Central memory CD4-positive, alpha-beta T cell (primary cell): ENCODE data around the gene EGFL6.
"Not testable (repeated sequence)": the region's sequence is repeated elsewhere in the genome, so short reads cannot be mapped to it uniquely, and the experiment has no call there.

ENCODE experiments used
- DNase-seq: peaks from one replicate; pipeline ENCODE4 v3.0.0; 2022

Gene EGFL6

DNA sequence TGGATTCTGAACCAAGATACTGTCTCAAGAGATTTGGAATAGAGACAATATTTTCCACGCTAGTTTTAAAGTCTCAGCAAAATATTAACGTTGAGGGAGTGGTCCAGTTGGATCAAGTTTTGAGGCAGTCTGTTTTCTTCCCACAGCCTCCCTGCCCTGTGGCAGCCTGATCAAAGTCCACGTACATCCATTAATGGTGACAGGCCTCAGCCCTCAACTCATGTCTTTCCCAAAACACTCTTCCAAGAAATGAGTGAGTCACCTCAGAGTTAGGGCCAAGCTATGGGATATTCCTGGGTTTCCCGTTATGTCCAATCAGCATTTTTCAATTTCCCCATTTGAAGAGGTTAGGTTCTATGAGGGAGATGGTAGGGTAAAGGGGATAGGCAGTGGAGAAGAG lies 28.5 kb downstream of the EGFL6 start:
- DNase-seq: no peak

DNA sequence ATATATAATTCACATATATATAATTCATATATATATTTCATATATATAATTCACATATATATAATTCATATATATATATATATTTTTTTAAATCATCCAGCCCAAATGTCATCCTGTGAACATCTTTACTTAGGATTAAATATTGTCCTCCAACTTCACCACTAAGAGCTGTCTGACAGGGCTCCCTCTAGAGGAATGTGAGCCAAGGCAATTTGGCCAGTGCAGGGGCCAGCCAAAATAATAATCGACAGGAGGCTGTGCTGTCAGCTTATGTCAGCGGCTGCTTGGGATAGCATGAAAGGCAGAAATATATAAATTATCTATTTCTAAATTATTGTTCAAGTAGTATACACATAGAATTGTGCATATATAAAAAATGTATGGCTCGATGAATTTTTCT lies 29.5 kb downstream of the EGFL6 start:
- DNase-seq: no peak

DNA sequence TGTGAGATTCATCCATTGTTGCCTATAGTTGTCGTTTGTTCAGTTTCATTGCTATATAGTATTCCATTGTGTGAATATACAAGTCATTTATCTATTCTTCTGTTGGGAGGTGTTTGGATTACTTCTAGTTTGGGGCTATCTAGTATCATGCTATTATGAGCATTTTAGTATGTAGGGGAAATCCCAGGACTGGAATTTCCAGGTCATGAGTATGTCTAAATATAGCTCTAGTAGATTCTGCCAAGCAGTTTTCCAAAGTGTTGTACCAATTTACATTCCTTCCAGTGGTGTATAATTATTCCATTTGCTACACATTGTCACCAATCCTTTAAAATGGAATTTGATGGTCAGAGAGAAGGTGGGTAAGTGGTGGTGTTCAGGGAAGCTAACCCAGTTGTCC lies 30.1 kb downstream of the EGFL6 start:
- DNase-seq: no peak

DNA sequence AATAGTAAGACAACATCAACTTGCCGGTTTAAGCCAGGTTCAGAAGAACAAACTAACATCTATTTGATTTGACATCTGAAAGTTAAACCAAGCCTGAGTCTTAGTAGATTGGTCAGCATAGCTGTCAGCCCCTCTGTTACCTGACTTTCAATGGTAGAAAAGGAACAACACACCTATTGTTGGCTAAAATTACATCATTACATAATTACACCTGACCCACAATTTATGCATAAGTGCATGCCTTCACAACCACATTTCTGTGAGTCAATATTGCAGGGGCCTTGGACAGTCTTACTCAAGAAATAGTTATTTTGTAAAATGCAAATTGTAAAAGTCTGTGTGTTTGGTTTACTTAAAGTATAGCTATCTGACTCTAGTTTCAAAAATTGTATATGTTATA lies 36.2 kb downstream of the EGFL6 start:
- no peak for DNase-seq

DNA sequence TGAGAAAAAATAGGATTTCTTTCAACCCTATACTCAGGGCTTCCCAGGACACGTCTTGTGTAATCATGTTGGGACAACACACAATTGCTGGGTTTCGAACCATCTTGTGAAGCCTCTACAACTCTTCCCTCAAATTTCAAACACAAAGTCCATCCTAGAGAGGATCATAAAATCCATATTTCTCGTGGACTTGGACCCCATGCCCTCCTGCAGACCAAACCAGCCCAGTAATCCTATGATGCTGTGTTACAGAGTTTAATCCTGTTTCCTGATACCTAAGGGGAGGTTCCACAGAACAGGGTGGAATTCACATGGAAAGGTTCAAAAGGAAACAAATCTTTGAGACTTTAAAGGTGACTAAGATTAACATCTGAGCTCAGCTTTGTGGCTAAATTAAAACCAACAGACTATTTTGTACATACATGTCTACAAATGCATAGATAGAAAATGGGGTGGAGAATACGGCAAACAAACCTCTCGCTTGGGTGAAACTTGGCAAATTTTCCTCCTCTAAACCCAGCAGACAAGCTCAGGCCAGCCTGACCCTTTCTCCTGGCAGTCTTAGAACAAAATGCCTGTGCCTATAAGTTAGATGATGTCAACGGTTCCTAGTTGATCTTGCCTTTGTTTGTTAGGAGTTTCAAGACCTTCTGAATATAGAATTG lies 38.1 kb downstream of the EGFL6 start:
- DNase-seq: no peak

DNA sequence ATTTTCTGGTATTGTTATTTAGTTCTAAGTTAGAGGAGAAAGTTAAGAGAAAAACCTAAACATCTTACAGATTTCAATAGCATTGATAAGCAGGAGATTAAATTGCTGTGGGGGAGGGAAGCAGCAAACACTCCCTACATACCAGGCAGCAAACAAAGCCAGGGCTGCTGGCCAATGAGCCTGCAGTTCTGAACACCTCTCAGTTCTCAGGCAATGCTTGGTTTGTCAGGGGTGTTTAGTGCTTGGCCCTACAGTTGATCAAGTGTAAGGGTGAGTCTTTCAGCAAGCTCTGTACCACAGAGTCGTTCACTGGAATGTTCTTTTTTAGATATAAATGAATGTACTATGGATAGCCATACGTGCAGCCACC lies 38.6 kb downstream of the EGFL6 start:
- DNase-seq: no peak

DNA sequence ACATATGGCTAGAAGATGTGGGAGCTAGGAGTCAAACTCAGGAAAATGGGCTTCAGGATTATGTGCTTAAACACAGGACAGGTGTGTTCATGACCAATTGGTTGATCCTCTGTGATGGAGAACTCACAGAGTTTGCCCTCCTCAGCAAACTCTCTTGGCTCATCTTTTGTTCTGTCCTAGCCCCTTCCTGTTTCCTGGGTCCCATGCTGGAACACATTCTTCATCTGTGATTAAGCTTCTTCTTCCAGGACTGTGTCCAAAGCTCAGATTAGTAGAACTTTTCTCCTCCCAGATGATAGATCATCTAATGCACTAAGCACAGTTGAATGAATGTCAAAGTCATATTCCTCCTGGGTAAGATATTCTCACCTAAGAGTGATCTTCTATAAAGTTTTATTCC lies 44.8 kb downstream of the EGFL6 start:
- no peak for DNase-seq

DNA sequence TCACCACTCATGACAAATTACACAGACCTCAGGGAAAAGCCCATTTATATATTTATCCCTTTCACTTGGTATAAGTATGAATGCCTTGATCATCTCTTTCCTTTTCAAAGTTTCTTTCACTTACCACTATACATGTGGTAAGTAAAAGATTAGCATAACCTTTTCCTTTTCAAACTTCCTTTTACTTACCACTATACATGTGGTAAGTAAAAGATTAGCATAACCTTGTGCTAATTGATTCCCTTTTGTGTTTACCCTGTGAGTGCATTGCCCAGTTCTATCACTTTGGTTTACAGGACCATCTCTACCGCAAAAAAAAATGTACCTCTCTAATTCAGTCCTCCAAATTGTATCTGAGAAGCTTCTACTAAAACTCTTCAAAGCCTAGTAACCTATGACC lies 50.8 kb downstream of the EGFL6 start:
- DNase-seq: no peak

DNA sequence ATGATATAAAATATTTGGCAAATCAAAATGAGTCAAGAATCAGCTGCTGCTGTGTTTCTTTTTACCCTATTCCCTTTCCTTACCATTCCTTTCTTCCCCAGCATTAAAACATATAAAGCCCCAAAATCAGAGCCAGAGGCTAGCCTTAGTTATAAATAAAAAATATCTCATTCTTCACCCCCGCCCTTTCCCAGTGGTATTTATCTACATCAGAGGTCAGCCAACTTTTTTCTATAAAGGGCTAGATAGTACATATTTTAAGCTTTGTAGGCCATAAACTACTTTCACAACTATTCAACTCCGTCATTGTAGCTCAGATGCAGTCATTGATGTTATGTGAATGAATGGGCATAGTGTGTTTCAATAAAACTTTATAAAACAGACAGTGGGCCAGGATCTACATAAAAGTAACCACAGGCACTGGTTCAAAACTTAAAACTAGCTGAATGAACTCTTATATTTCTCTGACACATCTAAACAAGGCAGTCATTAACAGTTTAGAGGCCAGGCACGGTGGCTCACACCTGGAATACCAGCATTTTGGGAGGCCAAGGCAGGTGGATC lies 53.1 kb downstream of the EGFL6 start:
- DNase-seq: no peak

DNA sequence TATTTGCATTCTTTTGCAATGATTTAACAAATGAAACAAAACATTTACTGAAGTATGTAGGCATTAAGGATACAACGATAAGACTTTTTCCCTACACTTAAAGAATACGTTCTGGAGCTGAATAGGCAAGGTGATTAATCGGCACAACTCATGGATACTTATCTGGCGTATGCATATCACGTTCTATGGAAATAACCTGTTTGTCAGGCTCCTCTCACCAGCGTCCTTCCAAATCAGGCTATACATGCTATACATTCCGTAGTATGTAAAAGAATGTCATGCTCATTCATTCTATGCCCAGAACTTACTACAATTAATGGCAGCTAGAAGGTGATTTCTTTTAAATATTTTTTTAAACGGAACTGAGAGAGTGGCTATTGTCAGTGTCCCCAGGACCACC lies 57.9 kb downstream of the EGFL6 start:
- DNase-seq: no peak

DNA sequence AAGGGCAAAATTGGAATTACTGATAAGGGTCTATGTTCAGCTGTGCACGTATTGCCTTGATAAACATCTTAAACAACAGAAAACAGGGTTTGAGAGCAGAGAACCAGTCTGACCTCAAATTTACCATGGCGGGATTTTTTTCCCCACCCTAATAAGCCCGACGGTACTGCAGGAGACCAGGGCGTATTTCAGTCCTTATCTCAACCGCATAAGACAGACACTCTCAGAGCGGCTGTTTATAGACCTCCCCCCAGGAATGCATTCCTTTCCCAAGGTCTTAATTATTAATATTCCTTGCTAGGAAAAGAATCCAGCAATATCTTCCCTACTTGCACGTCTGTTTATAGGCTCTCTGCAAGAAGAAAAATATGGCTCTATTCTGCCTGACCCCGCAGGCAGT lies 67.8 kb downstream of the EGFL6 start:
- DNase-seq: not testable (repeated sequence)

DNA sequence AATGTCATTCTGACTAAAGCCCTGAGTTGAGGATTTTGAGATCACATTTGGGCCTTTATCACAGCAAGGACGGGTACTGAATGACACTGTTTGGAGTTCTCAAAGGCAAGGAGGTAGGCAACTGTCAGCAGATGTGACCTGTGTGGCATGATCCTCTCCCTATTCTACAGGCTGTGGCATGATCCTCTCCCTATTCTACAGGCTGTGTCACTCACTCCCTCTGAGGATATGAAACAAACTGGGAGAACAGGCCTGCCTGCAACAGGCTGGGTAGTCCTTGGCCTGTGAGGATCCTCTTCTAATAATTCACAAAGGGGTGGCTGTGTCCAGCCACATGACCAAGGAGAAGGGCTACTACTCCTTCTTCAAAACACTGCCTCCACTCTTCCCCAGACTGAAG lies 68.6 kb downstream of the EGFL6 start:
- no peak for DNase-seq

DNA sequence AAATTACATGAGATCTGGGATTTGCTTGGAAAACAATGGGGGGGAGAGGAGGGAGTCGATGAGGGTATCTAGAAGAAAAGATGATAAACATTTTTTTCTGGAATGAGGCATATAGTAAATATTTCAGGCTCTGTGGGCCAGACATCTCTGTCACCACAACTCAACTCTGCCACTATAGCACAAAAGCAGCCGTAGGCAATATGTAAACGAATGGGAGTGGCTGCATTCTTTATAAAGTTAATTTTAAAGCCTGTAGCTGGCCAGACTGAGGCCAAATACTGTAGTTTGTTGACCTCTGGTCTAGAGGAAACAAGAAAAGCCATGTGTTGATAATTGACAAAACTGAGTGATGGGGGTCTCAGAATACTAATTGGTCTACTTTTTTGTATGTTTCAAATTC lies 69.4 kb downstream of the EGFL6 start:
- no peak for DNase-seq

DNA sequence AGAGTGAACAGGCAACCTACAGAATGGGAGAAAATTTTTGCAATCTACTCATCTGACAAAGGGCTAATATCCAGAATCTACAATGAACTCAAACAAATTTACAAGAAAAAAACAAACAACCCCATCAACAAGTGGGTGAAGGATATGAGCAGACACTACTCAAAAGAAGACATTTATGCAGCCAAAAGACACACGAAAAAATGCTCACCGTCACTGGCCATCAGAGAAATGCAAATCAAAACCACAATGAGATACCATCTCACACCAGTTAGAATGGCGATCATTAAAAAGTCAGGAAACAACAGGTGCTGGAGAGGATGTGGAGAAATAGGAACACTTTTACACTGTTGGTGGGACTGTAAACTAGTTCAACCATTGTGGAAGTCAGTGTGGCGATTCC lies 72.3 kb downstream of the EGFL6 start:
- DNase-seq: not testable (repeated sequence)

DNA sequence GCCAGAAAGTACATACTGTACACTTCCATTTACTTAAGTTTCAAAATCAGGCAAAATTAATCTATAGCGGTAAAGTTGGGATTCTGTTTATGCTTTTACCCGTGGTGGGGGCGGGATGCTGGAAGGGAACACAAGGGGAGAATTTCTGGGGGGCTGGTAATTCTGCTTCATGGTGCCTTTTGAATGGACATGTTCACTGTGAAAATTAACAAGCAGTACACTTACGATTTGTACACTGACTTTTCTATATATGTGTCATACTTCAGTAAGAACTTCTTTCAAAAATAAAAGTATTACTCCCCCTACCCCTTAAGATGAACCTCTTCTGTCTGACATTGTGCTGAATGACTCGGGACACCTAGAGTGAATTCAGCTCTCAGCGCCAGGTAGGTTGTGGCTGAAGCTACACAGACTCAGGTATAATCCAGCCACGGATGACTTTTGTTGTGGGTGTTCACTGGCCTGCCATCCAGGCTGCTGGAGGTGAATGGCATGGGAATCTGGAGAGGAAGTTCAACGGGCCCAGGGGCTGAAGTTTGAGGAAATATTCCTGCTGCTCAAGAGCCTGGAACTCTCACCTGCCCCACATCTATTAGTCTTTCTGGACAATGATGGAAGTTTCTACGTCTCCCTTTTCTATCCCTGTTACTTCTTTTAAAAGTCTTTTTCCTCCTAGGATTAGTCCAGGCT lies 76.2 kb downstream of the EGFL6 start:
- DNase-seq: no peak

DNA sequence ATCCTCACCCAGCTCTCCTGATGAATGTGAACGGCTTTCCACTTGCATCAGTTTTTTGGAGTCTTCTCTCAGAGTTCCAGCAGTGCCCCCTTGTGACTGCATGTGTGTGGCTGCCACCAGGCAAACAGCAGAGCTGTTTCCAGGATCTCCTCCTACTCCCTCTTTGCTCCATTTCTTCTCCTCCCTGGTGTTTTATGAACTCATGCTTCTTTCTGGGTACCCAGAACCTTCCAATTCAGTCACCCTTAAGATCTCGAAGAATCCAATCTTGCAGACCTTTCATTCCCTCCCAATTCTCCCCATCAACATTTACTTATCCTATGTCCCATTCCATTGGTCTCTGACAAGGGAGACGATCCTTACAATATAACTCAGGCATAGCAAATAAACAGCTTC lies 76.8 kb downstream of the EGFL6 start:
- DNase-seq: no peak

DNA sequence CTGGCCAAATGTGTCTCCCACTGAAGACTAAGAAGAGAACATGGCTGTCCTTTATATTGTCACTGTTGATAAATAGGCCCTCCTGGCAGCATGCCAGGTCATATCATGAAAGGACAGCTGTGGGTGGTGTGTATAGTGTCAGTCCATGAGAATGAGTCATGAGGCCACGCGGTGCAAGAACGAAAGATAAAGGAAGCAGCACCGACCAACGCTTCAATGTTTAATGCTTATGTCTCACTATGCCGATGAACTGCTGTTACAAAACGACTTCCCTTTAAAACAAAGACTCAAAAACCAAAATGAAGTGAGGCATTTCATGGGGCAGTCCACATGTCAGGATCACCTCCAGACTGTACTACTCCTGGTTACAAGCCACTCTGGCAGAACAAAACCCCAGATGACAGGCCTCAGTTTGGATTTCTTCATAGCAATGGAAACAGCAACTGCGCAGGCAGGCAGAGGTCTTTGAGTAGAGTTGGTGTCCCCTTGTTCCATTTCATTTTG lies 78.4 kb downstream of the EGFL6 start:
- peak; percentile 48 for DNase-seq

DNA sequence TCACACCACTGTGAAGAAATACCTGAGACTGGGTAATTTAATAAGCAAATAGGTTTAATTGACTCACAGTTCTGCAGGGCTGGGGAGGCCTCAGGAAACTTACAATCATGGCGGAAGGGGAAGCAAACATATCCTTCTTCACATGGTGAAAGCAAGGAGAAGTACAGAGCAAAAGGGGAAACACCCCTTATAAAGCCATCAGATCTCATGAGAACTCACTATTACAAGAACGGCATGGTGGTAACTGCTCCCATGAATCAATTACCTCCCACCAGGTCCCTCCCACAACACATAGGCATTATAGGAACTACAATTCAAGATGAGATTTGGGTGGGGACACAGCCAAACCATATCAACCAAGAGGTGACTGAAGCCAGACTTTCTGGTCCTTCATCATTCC lies 78.9 kb downstream of the EGFL6 start:
- DNase-seq: not testable (repeated sequence)

DNA sequence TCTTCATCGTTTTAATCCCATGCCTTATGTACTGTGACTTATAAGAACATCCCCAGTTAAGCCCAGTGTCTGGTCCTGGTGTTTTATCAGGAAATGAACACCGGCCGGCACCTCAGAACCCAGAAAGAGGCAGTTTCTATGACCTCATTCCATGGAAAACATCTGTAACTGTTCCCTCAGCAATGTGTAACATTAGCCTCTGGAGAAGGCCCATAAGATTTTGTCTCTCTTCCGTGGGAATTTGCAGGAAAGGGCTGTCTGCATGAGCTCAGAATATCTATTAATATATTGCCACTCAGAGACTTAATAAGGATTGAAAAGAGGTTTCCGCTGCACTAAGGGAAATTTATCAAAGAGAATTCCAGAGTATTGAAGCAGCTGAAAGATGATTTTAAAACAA lies 80.4 kb downstream of the EGFL6 start:
- DNase-seq: no peak

DNA sequence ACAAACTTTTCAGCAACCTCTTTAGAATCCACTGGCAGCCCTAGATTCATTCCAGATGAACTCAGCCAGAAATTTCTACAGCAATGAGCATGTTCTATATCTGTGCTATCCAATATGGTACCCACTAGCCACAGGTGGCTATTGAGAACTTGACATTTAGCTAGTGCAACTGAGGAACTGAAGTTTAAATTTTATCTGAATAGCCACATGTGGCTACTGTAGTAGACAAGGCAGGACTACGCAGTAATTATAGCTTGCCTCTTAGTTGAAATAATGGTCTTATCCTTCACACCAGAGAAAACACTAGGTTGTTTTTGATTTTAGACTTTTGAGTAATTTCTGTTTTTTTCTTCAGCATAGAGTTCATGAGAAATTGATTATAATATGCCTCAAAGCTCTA lies 80.9 kb downstream of the EGFL6 start:
- no peak for DNase-seq

DNA sequence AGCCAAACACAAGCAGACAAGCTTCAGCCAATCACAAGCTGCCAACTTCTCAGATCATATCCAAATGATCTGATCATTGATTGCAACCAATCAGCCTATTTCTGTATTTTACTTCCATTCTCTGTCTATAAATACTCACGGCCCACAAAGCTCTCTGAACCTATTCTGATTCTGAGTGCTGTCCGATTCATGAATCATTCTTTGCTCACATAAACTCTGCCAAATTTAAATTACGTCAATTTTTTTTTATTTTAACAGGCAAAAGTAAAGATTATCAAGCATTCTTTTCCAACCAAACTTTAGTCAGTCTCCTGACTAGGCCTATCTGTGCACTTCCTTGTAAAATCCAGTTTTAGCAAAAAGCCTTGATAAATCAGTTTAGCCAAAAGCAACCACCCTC lies 81.7 kb downstream of the EGFL6 start:
- DNase-seq: no peak

DNA sequence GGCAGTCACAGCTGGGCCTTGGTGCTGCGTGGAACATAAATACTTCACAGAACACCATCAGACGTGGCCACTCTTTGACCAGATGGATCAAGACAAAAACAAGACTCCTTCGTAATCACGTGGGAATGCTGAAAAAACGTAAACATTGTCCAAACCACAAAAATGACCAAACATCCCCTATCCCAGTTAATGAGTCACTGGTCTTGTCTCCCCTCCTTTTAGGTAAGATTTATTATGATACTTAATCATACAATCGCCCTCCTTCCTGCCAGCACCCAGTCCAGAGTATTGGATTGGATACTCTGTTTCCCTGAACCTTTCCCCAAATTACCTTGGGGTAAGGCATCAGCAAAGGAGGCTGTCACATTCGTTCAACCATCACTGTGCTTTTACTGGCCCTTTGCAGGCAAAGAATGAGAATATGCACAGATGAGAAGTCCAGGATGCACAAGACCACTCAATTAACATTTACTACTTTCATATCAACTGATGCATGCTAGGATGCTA lies 82.9 kb downstream of the EGFL6 start:
- DNase-seq: no peak

DNA sequence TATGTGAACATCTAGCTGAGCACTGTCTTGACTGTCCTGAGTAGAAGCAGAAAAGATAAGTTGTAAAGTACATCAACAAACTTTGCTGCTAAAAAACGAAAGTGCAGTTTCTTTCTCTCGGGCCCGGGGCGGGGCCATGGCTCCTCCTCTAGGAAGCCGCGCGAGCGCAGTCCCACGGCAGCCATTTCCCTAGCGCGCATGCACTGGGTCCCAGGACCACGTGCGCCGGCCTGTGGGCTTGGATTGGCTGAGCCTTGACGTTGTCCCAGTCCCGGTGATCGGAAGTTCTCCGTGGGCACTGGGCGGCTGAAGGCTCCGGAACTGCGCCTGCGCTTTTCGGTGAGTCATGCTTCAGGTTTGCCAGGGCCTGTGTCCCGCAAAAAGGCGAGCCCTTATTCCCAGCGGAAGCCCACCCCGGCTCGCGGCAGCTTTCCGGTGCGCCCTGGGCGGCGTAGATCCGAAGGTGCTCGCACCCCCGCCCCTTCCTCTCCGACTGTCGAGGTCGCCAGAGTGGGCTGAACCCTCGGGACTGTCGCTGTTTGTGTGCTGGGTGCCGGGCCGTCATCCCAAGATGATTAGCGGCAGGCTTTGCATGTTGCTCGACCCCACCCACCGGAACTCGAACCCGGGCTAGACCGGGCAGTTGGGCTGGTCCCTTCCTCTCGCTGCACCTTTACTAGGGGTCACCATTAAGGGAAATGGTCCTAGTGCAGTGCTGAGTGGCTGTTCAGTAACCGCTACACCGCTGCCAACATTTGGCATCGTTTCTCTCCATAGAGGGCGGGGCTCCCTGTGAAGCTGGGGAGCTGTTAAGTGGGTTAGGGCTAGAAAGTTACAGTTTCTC lies 83.7 kb downstream of the EGFL6 start, which contains the start of gene TCEANC:
TSS of gene TCEANC (plus strand) at position 292 of the 844 bp plus-strand sequence. CDS start 9,368 bp downstream, outside the sequence.
- DNase-seq: peak; percentile 96
